Measurements from ENCODE around the gene DAP. TPM values are rescaled to one million over a fixed set of nuclear protein-coding genes. Genes with fewer than 3 reads are reported as not detected.

DAP gene
- total RNA-seq, 1 experiment from 2014 or later, result 47.2 TPM

DNA sequence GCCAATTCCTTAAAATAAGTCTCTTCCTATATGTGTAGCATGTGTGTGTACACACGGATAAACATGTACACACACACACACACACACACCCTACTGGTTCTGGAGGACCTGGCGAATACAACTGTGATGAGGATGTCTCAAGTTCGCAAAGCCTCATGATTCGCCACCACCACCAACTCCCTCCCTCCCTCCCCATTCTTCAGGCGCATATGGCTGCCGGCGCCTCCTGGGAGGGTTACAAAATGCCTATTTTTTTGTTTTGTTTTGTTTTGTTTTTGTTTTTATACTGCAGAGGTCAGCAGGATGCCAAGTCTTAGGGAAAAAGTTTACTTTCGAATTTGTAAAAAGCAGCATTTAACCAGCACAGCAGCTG lies 88.0 kb downstream of the DAP start:
- no peak overlapping the region for H2AFZ ChIP-seq (ENCODE audit: low read length)
- H3K79me1 ChIP-seq (ENCODE audit: insufficient read depth, low read depth, low read length, poor library complexity, severe bottlenecking), result no peaks in the 10 kb centered on the region
- Mint-ChIP-seq H3K27me3 (ENCODE audit: low read depth) (peaks cover 21% of the 10 kb centered on the region), H3K4me1 (peaks cover 2 to 3% of the 10 kb centered on the region in 2 experiments; a peak in 2 of 4 replicates), H3K27ac (no peak overlapping the region), H3K36me3 (ENCODE audit: insufficient read depth in 1 of 3, low read depth in 3 of 3) (peaks cover 3 to 14% (median 12%) of the 10 kb centered on the region in 3 experiments; a peak in 5 of 7 replicates), H3K4me3 (no peak overlapping the region), H3K9me3 (peaks cover 0 to 5% of the 10 kb centered on the region in 2 experiments; a peak in 1 of 5 replicates)
- no peak overlapping the region for H3K23ac ChIP-seq (ENCODE audit: insufficient read length, low read depth, low read length)
- no peaks in the 10 kb centered on the region for H4K20me1 ChIP-seq (ENCODE audit: control insufficient read depth, insufficient read depth, insufficient read length)
- no peak overlapping the region for H3K9ac ChIP-seq (ENCODE audit: extremely low read depth, insufficient read length, low read length)
- no peaks in the 10 kb centered on the region for H3K4me1 ChIP-seq (ENCODE audit: insufficient read depth, low read length)
- no CpG with 5 or more reads among the region's 8 CpGs for WGBS (ENCODE audit: extremely low coverage, insufficient read length, low lambda C conversion rate)
- no peaks in the 10 kb centered on the region for H3K27me3 ChIP-seq (ENCODE audit: insufficient read depth, low read length)
- H3K9me3 ChIP-seq (ENCODE audit: control insufficient read depth, low read depth, low read length), result no peaks in the 10 kb centered on the region
- no peak overlapping the region for H2BK12ac ChIP-seq (ENCODE audit: insufficient read length, low read depth, low read length)
- no peak overlapping the region for H3K56ac ChIP-seq (ENCODE audit: insufficient read length, low read depth, low read length)
- no peak overlapping the region for H3K4ac ChIP-seq (ENCODE audit: low read depth, low read length)
- no peak overlapping the region for H3K27ac ChIP-seq (ENCODE audit: insufficient read length, low read depth, low read length)
- H2BK120ac ChIP-seq (ENCODE audit: low read depth, low read length, poor library complexity, severe bottlenecking), result no peak overlapping the region
- peak; percentile 18 for DNase-seq
- H2AK5ac ChIP-seq (ENCODE audit: insufficient read length, low read length), result no peak overlapping the region
- H3T11ph ChIP-seq (ENCODE audit: low read length), result no peak overlapping the region
- H3K4me2 ChIP-seq (ENCODE audit: insufficient read depth, insufficient read length, low read length), result no peak overlapping the region
- no peaks in the 10 kb centered on the region for H3K23me2 ChIP-seq (ENCODE audit: insufficient read length, low read depth, low read length, poor library complexity, severe bottlenecking)
- H4K5ac ChIP-seq (ENCODE audit: insufficient read length, low read depth, low read length), result no peak overlapping the region
- H4K91ac ChIP-seq (ENCODE audit: insufficient read length, low read depth, low read length), result no peak overlapping the region
- H2BK20ac ChIP-seq (ENCODE audit: low read depth, low read length, poor library complexity, severe bottlenecking), result no peak overlapping the region
- TF ChIP-seq, protein P1, sequence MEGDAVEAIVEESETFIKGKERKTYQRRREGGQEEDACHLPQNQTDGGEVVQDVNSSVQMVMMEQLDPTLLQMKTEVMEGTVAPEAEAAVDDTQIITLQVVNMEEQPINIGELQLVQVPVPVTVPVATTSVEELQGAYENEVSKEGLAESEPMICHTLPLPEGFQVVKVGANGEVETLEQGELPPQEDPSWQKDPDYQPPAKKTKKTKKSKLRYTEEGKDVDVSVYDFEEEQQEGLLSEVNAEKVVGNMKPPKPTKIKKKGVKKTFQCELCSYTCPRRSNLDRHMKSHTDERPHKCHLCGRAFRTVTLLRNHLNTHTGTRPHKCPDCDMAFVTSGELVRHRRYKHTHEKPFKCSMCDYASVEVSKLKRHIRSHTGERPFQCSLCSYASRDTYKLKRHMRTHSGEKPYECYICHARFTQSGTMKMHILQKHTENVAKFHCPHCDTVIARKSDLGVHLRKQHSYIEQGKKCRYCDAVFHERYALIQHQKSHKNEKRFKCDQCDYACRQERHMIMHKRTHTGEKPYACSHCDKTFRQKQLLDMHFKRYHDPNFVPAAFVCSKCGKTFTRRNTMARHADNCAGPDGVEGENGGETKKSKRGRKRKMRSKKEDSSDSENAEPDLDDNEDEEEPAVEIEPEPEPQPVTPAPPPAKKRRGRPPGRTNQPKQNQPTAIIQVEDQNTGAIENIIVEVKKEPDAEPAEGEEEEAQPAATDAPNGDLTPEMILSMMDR (conservative IDR thresholded peaks at IDR 0.05), result no peak
- H3K79me2 ChIP-seq (ENCODE audit: insufficient read depth, low read length), result no peaks in the 10 kb centered on the region
- H2BK5ac ChIP-seq (ENCODE audit: insufficient read length, low read length), result no peak overlapping the region
- no peak overlapping the region for H3K14ac ChIP-seq (ENCODE audit: insufficient read depth, low read length)
- H3K18ac ChIP-seq (ENCODE audit: insufficient read length, low read depth, low read length), result no peak overlapping the region
- no peak overlapping the region for H4K8ac ChIP-seq (replicated peaks; ENCODE audit: insufficient read length, low read depth, low read length)
- no peak overlapping the region for H2BK15ac ChIP-seq (ENCODE audit: low read depth, low read length)

Measured in H9 (cell line).